ENCODE results near the gene PMPCA. TPM values are rescaled to one million over a fixed set of nuclear protein-coding genes. Genes with fewer than 3 reads are reported as not detected.

The PMPCA gene
- total RNA-seq, 1 experiment from 2014 or later, result 83.7 TPM

- Histone ChIP-seq H3K36me3 (peaks cover 84% of the 10 kb centered on the region), H3K4me3 (no peak overlapping the region)
- no peak for DNase-seq
Measured at GRCh38 chr9:136472640-136473353, 62.3 kb downstream of the PMPCA start.

GRCh38 chr9:136473354-136473721, 62.9 kb downstream of the PMPCA start:
- Histone ChIP-seq H3K9me3 (no peaks in the 10 kb centered on the region), H3K36me3 (peaks cover 82% of the 10 kb centered on the region), H3K4me3 (no peak overlapping the region), H3K27me3 (no peaks in the 10 kb centered on the region)
- no peak for DNase-seq

More at GRCh38 chr9:136472640-136473353, 62.3 kb downstream of the PMPCA start:
- no peaks in the 10 kb centered on the region for H3K9me3 ChIP-seq
- H3K27me3 ChIP-seq, result no peaks in the 10 kb centered on the region

Other genes with a start within 250 kb of the PMPCA start
- gene LHX3, start 205.5 kb upstream of the PMPCA start, total RNA-seq (2014; rRNA removed; shearing (Covaris generic); ENCODE audit: low replicate concordance), result not detected in 2 replicates
- gene QSOX2, start 164.8 kb upstream of the PMPCA start, total RNA-seq (2014; rRNA removed; shearing (Covaris generic); ENCODE audit: low replicate concordance), result 22.7 and 28.2 TPM in 2 replicates
- gene CCDC187, start 106.6 kb upstream of the PMPCA start, total RNA-seq (2014; rRNA removed; shearing (Covaris generic); ENCODE audit: low replicate concordance), result 0.02 TPM in 1 of 2 replicates, not detected in the other
- 31.4 and 46.3 TPM in 2 replicates for gene GPSM1, start 83.1 kb upstream of the PMPCA start, total RNA-seq (2014; rRNA removed; shearing (Covaris generic); ENCODE audit: low replicate concordance)
- gene DNLZ, start 46.9 kb upstream of the PMPCA start, total RNA-seq (2014; rRNA removed; shearing (Covaris generic); ENCODE audit: low replicate concordance), result 15.2 and 47.9 TPM in 2 replicates
- gene CARD9, start 37.0 kb upstream of the PMPCA start, total RNA-seq (2014; rRNA removed; shearing (Covaris generic); ENCODE audit: low replicate concordance), result 1.7 TPM in 1 of 2 replicates, not detected in the other
- gene SNAPC4, start 10.5 kb upstream of the PMPCA start, total RNA-seq (2014; rRNA removed; shearing (Covaris generic); ENCODE audit: low replicate concordance), result 9.1 and 14.1 TPM in 2 replicates
- gene ENTR1, start within 50 bp of the PMPCA start, total RNA-seq (2014; rRNA removed; shearing (Covaris generic); ENCODE audit: low replicate concordance), result 65.6 and 95.9 TPM in 2 replicates
- gene INPP5E, start 29.2 kb downstream of the PMPCA start, total RNA-seq (2014; rRNA removed; shearing (Covaris generic); ENCODE audit: low replicate concordance), result 2.9 and 10.4 TPM in 2 replicates
- 4.3 and 7.5 TPM in 2 replicates for gene SEC16A, start 72.4 kb downstream of the PMPCA start, total RNA-seq (2014; rRNA removed; shearing (Covaris generic); ENCODE audit: low replicate concordance)
- gene NOTCH1, start 135.4 kb downstream of the PMPCA start, total RNA-seq (2014; rRNA removed; shearing (Covaris generic); ENCODE audit: low replicate concordance), result 4.4 and 4.7 TPM in 2 replicates

Measured in MG63 (cell line).